ENCODE data around the gene CSK. TPM values are rescaled to one million over a fixed set of nuclear protein-coding genes. Genes with fewer than 3 reads are reported as not detected.

CSK gene
- total RNA-seq, 3 donors from 2014 or later (not counting 1 experiment from before 2014, with no cell fraction given), result 282 to 334 (median 287) TPM

- 40% methylated on average over 5 of the region's 6 CpGs for WGBS (ENCODE audit: insufficient coverage)
Observed at GRCh38 chr15:74762791-74763150, 19.1 kb upstream of the CSK start.

GRCh38 chr15:74763416-74763815 lies 18.5 kb upstream of the CSK start:
- Histone ChIP-seq H3K9me3 (ENCODE audit: control insufficient read depth, insufficient read depth, low read length) (no peaks in the 10 kb centered on the region), H3K27ac (ENCODE audit: low read length) (no peak overlapping the region), H3K36me3 (ENCODE audit: control insufficient read depth, insufficient read depth, low read length) (no peaks in the 10 kb centered on the region), H3K4me1 (ENCODE audit: control insufficient read depth, insufficient read depth, low read length) (no peaks in the 10 kb centered on the region), H3K27me3 (ENCODE audit: control insufficient read depth, insufficient read depth, low read length) (no peaks in the 10 kb centered on the region), H3K4me3 (ENCODE audit: low read length) (no peak overlapping the region)
- Mint-ChIP-seq H3K9me3 (no peaks in the 10 kb centered on the region), H3K36me3 (no peaks in the 10 kb centered on the region), H3K4me1 (no peaks in the 10 kb centered on the region), H3K4me3 (no peak overlapping the region), H3K27me3 (ENCODE audit: low read depth in 2 of 2) (peaks cover 0 to 7% of the 10 kb centered on the region in 2 donors), H3K27ac (no peak overlapping the region)
- WGBS (ENCODE audit: insufficient coverage), result 90% methylated on average over 15 of the region's 15 CpGs
- ATAC-seq (no peak), DNase-seq (no peak)
- TF ChIP-seq, protein P1, sequence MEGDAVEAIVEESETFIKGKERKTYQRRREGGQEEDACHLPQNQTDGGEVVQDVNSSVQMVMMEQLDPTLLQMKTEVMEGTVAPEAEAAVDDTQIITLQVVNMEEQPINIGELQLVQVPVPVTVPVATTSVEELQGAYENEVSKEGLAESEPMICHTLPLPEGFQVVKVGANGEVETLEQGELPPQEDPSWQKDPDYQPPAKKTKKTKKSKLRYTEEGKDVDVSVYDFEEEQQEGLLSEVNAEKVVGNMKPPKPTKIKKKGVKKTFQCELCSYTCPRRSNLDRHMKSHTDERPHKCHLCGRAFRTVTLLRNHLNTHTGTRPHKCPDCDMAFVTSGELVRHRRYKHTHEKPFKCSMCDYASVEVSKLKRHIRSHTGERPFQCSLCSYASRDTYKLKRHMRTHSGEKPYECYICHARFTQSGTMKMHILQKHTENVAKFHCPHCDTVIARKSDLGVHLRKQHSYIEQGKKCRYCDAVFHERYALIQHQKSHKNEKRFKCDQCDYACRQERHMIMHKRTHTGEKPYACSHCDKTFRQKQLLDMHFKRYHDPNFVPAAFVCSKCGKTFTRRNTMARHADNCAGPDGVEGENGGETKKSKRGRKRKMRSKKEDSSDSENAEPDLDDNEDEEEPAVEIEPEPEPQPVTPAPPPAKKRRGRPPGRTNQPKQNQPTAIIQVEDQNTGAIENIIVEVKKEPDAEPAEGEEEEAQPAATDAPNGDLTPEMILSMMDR (IDR thresholded peaks at IDR 0.05), result no peak
- intact Hi-C loops (cut with micrococcal nuclease), result no loop called here

More at GRCh38 chr15:74762791-74763150, 19.1 kb upstream of the CSK start:
- intact Hi-C loops (cut with micrococcal nuclease), result no loop called here
- H3K27me3 ChIP-seq (ENCODE audit: control insufficient read depth, insufficient read depth, low read length), result no peaks in the 10 kb centered on the region
- H3K27ac Mint-ChIP-seq, result no peak overlapping the region
- H3K36me3 ChIP-seq (ENCODE audit: control insufficient read depth, insufficient read depth, low read length), result no peaks in the 10 kb centered on the region
- no peaks in the 10 kb centered on the region for H3K36me3 Mint-ChIP-seq
- no peaks in the 10 kb centered on the region for H3K4me1 Mint-ChIP-seq
- DNase-seq, result no peak
- no peaks in the 10 kb centered on the region for H3K9me3 ChIP-seq (ENCODE audit: control insufficient read depth, insufficient read depth, low read length)
- no peak overlapping the region for H3K27ac ChIP-seq (ENCODE audit: low read length)
- H3K4me1 ChIP-seq (ENCODE audit: control insufficient read depth, insufficient read depth, low read length), result no peaks in the 10 kb centered on the region
- peaks cover 0 to 7% of the 10 kb centered on the region in 2 donors for H3K27me3 Mint-ChIP-seq (ENCODE audit: low read depth in 2 of 2)
- no peak for ATAC-seq
- no peaks in the 10 kb centered on the region for H3K9me3 Mint-ChIP-seq
- no peak overlapping the region for H3K4me3 ChIP-seq (ENCODE audit: low read length)
- no peak overlapping the region for H3K4me3 Mint-ChIP-seq
- TF ChIP-seq, protein P1 (IDR thresholded peaks at IDR 0.05), result no peak

DNA sequence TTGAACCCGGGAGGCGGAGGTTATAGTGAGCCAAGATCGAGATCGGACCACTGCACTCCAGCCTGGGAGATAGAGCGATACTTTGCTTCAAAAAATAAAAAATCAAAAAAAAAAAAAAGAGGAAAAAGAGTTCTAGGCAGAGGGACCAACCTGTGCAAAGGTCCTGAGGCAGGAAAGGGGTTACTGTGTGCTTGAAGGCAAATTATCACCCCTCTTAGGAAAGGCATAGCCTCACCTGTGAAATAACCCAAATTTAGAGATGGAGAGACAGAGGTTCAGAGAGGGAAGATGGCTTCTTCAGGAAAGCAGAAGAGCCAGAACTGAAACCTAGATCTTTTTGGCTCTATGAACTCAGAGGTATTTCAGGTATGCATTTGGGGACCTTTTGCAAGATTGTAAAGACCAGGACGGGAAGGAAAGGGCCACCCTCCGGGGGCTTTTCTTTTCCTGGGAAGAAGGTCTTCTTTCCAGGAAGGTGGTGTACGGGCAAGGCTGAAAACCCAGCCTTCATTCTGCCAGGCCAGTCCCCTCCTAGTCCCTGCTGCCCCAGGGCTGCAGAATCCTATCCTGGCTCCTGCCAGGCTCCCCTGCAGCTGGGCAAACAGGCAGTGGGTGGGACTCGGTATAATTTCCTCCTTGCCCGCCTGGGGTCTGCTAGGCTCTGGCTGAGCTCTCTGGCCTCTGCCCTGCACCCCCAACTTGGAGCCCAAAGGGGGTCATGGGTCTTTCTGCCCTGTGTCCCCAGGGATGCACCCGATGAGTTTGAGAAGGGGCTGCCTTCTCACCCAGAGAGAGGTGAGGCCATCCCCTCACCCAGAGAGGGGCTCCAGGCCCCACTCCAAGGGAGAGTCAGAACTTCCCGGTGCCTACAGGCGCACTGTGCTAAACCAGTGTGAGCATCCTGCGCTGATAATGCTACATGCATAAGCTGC lies 14.4 kb upstream of the CSK start:
- H3K9me3 ChIP-seq (ENCODE audit: control insufficient read depth, insufficient read depth, low read length), result no peaks in the 10 kb centered on the region
- peaks cover 7 to 14% of the 10 kb centered on the region in 2 donors for H3K27me3 Mint-ChIP-seq (ENCODE audit: low read depth in 2 of 2)
- H3K4me3 Mint-ChIP-seq, result no peak overlapping the region
- no peaks in the 10 kb centered on the region for H3K36me3 Mint-ChIP-seq
- 90% methylated on average over 14 of the region's 14 CpGs for WGBS (ENCODE audit: insufficient coverage)
- no peak overlapping the region for H3K4me3 ChIP-seq (ENCODE audit: low read length)
- no peak overlapping the region for H3K27ac Mint-ChIP-seq
- intact Hi-C loops (cut with micrococcal nuclease), result loop anchor here (2.0 kb wide), 1 partner anchor 393 kb away; no protein-coding TSS in a partner anchor
- H3K27ac ChIP-seq (ENCODE audit: low read length), result no peak overlapping the region
- ATAC-seq, result no peak
- H3K36me3 ChIP-seq (ENCODE audit: control insufficient read depth, insufficient read depth, low read length), result no peaks in the 10 kb centered on the region
- peaks cover 19% of the 10 kb centered on the region for H3K4me1 ChIP-seq (ENCODE audit: control insufficient read depth, insufficient read depth, low read length)
- no peak for DNase-seq
- no peaks in the 10 kb centered on the region for H3K27me3 ChIP-seq (ENCODE audit: control insufficient read depth, insufficient read depth, low read length)
- TF ChIP-seq, protein P1 (IDR thresholded peaks at IDR 0.05), result no peak
- H3K9me3 Mint-ChIP-seq, result no peaks in the 10 kb centered on the region
- H3K4me1 Mint-ChIP-seq, result peaks cover 6 to 11% of the 10 kb centered on the region in 2 donors

All from natural killer cell (primary cell).